ENCODE measurements around the gene ZMAT2.
"Not testable (repeated sequence)": the region's sequence is repeated elsewhere in the genome, so short reads cannot be mapped to it uniquely, and the experiment has no call there.

ZMAT2 gene, protein sequence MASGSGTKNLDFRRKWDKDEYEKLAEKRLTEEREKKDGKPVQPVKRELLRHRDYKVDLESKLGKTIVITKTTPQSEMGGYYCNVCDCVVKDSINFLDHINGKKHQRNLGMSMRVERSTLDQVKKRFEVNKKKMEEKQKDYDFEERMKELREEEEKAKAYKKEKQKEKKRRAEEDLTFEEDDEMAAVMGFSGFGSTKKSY

DNA sequence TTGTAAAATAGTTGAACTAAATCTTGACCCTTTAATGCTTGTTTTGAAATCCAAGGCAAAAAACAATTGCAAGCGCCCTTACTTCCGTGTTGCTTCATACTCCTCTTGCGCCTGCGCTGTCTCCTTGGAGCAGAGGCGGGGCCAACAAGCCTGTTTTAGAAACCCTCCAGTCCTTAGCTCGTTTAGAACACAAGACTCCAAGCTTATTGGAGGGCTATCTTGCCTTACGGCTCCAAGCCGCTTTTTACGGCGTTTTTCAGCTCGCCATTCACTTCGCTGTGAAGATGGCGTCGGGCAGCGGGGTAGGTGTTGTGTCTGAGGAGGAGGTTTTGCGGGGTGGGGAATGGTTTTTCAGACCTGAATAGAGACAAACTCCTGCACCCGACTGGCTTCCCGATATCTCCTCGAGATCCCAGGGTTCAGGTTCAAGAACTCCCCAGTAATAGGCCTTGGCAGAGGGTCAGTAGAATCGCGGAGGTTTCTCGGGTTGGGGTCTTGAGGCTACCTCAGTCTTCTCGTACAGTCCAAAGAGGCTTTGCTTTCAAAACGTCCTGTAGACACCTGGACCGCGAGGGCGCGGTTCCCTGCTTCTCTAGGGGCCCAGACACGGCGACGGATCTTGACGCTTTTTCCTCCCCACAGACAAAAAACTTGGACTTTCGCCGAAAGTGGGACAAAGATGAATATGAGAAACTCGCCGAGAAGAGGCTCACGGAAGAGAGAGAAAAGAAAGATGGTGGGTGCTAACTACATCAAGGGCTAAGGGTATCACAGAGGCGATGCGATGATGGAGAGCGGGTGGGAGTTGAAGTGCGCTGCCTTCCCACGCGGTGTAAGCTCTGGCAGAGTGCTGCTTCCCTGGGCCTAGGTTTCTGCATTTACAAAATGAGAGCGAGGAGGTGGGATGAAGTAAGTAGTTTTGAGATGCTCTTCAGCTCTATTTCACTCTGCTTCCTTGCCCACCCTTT lies at the start of gene ZMAT2:
TSS of gene ZMAT2 (plus strand) at position 271 of the 968 bp plus-strand sequence. CDS start at position 285, 14 bp downstream.
- DNase-seq (ENCODE audit: low spot score) = peak; percentile 99

DNA sequence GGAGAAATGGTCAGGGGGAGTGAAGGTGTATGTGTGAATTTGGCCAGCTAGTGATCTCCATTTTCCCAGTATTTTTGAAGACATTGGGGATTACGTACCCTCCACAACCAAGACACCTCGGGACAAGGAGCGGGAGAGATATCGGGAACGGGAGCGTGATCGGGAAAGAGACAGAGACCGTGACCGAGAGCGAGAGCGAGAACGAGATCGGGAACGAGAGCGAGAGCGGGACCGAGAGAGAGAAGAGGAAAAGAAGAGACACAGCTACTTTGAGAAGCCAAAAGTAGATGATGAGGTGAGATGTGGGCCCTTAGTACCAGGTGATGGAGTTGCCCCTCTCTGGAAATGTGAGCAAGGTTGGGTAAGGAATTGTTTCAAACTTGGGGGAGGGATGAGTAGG lies 41.4 kb upstream of the ZMAT2 start:
- no peak for DNase-seq (ENCODE audit: low spot score)

DNA sequence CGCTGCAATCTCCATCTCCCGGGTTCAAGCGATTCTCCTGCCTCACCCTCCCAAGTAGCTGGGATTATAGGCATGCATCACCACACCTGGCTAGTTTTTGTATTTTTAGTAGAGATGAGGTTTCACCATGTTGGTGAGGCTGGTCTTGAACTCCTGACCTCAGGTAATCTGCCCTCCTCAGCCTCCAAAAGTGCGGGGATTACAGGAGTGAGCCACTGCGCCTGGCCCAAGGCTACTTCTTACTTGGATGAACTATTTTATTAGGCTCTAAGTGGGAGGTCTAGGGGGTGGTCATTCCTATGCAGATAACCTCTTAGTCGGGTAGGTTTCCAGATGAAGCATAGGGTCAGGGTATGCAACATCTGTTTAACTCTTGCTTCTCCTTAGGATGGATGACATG lies 39.9 kb upstream of the ZMAT2 start:
- not testable (repeated sequence) for DNase-seq (ENCODE audit: low spot score)

DNA sequence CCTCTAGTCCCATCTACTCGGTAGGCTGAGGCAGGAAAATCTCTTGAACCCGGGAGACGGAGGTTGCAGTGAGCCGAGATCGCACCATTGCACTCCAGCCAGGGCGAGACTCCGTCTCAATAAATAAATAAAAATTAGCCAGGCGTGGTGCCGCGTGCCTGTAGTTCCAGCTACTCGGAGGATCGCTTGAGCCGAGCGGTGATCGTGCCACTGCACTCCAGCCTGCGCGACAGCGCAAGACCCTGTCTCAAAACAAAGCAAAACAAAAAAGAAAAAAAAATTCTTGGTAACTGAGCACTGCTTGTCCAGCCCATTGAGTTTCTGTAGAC lies 36.3 kb upstream of the ZMAT2 start:
- DNase-seq (ENCODE audit: low spot score) = no peak

DNA sequence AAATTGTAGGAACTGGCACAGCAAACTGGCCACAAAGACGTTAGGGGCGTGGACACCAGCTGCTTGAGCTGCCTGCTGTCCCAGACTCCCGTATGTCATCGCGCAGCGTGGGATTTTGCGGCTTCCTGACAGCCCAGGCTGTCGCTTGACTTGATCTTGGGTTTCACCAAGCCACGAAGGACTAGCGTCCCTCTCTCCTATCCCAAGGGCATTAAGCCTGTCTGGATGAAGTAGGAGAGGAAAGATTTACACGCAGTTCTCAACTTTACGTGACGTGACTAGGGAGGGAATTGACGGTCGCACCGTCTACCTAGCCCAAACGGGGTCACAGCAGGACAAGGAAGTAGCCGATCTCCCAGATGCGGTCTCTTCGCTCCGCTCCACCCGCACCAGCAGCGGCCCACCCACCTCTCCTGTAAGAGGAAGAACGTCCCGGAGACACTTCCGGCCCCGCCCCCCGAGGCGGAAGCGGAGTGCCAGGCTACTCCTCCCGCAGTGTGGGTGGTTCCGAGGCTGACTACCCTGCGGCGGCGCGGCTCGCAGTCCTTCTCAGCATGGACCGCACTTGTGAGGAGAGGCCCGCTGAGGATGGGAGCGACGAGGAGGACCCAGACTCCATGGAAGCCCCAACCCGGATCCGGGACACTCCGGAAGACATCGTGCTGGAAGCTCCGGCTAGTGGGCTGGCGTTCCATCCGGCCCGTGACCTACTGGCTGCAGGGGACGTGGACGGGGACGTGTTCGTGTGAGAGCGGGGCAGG lies 35.7 kb upstream of the ZMAT2 start, which contains the start of gene WDR55:
TSS of gene WDR55 (plus strand) at position 546 of the 761 bp plus-strand sequence. CDS start at position 555, 9 bp downstream.
- peak; percentile 95 for DNase-seq (ENCODE audit: low spot score)

DNA sequence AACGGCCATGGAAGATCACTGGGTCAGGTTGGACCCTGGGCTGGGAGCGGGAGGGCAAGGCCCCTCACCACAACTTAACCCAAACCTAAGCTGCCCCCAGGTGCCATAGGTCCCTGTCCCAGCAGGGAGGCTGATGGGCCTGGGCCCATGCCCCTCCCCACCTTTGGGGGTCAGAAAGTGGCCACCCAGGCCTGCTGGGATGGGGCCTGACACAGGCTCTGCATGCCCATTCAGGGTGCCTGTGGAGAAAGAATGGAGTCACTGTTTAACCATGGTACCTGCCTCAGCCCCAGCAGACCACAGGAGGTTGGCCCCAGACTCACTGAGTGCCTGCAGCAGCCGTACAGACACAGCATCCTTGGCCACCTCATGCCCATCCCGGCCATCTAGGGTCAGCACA lies 29.2 kb upstream of the ZMAT2 start:
- DNase-seq (ENCODE audit: low spot score) = not testable (repeated sequence)

DNA sequence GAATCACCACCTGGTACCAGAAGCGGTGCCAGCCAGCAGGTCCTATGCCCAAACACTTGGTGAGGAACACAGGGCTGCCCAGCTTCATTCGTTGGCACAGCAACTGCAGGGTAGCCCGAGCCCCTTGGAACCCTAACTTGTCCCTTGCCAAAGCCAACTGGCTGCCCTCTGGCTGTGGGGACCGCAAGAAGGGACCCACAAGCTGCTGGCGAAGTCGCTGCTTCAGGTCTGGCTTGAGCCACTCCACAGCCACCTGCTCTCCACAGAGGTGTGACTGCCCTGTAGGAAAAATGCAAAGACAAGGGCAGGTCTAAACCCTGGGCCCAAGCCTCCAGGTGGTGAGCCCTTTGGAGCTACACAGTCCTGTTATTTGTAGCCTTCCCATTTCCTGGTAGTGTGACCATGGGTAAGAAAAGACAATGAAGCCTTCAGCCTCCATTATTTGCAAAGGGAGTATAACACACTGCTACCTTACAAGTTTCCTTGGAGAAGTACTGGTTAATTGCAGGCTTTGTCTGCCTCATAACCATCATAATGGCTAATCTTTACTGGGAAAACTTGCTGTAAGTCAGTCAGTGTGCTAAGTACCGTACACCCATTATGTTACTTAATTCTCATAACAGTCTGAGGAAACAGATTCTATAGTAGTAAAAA lies 28.6 kb upstream of the ZMAT2 start:
- DNase-seq (ENCODE audit: low spot score) = no peak

DNA sequence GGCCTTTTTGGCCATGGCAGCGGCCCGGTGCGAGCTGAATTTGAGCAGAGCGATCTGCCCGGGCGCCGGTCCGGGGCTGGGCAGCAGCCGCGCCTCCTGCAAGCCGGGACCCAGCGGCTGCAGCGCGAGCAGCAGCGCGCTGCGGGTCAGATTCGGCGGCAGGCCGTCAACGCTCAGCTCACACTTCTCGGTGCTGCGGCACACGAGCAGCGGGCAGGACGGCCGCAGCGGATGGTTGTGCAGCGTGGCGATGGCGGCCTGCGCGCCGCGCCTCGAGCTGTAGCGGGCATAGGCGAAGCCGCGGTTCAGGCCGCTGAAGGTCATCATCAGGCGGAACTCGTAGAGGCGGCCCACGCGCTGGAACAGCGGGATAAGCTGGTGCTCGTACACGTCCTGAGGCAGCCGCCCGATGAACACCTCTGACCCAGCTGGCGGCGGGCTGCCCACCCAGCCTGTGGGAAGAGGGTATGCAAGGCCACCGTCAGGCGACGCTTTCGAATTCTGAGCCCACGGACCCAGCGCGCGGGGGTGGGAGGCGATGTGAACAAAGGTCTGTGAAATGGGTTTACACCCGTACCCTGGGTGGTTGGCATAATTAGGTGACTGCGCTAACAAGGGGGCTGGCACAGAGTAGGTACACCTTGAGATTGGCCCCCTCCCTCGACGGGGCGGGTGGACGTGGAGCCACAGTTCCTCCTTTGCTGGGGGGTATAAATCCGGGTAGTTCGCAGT lies 27.6 kb upstream of the ZMAT2 start:
- no peak for DNase-seq (ENCODE audit: low spot score)

DNA sequence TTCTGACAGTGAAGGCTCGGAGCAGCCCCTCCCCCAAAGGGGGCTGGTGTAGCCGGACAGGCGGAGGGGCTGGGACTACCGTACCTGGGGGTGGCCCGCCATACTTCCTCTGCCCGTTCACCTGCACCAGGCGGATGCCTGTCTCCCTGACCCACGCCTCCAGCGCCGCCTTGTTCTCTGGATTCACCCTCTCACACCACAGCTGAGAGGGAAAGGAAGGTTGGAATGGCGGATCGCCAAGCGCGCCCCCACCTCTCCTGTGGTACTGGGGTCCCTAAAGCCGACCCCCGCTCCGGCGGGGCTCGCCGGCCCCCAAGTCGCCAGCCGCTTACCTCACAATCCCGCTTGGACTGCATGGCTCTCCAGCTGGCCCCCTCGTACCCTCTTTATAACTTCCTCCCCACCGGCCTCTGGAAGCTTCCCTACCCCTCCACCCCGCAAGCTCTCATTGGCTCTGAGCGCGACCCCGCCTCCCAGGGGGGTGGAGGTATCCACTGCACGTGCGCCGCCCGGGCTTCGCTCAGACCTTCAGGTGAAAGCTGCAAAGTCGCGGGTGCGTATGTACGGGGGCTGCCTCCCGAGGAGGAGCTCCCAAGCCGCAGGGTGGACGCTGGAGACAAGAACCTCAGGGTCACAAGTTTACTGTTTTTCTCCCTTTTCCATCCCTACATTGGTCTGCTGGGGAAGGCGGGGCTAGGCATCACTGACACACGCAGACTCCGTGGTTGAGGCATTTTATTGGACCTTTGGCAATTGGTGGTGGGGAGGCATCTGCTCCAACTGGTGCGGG lies 26.9 kb upstream of the ZMAT2 start, which contains the start of gene DND1:
TSS of gene DND1 (minus strand) at position 390 of the 790 bp plus-strand sequence. CDS start at position 356, 34 bp downstream.
- DNase-seq (ENCODE audit: low spot score) = no peak

DNA sequence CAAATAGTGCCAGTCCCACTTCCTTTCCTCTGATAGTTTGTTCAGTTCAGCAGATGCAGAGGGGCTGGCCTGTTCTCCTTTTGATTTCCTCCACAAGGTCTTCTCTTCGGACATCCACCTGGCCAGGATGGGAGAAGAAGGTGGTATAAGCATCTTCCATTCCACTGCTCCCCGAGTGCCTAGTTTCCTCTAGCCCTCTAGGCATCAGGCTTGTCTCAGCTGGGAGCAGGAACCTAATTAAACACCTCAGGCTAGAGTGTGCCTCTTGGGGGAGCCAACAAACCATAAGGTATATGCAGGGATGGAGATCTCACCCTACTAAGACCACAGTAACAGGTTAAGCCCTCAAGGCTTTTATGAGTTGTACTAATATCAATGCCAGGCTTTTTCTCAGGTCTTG lies 26.0 kb upstream of the ZMAT2 start:
- no peak for DNase-seq (ENCODE audit: low spot score)

DNA sequence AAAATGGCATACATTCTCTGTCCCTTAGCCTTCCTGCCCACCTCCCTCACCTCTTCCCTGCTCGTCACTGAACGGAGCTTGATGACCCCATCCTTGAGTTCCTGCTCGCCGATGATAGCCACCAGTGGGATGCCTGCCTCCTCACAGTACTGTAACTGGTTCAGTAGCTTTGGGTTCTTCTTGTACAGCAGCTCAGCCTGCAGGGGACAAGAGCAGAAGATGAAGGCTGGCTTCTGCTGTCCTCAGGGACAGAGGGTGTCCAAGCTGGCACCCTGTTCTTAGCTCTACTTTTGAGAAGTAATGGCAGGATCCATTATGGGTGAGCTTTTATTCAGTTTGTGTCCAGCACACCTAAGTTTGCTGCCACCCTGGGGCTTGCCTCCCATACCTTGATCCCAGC lies 25.6 kb upstream of the ZMAT2 start:
- DNase-seq (ENCODE audit: low spot score) = no peak

DNA sequence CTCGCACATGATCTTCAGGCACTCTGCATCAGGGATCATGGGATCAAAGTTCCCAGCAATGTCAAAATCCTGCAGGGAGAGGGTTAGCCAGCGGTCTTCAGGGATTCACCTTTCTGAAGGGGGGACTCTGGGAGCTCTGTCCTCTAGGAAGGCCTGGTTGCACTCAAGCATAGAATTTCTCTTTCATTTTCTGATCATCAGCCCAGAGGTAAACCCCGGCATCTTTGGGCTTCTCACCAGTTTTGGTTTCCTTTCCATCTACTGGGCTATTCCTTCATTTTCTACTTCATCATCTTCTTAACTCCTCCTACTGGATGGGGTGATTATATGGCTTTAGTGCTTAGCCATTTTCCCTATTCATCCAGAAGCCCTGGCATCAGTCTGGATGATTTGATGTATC lies 22.3 kb upstream of the ZMAT2 start:
- DNase-seq (ENCODE audit: low spot score) = no peak

DNA sequence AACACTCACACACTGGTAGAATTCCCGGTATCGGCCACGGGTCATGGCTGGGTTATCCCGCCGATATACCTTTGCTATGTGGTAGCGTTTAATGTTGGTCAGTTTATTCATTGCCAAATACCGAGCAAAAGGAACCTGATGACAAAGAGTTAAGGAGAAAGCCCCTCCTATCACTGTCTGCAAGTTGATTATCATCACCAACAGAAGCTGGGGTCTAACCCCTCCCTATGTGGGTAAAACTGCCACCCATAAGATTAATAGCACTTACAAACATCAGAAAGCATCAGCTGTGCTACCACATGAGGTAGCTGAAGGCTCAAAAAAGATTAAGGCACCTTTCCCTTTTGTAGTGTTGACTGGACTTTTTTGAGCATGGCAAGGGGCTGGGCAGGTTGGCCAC lies 21.3 kb upstream of the ZMAT2 start:
- DNase-seq (ENCODE audit: low spot score) = no peak

DNA sequence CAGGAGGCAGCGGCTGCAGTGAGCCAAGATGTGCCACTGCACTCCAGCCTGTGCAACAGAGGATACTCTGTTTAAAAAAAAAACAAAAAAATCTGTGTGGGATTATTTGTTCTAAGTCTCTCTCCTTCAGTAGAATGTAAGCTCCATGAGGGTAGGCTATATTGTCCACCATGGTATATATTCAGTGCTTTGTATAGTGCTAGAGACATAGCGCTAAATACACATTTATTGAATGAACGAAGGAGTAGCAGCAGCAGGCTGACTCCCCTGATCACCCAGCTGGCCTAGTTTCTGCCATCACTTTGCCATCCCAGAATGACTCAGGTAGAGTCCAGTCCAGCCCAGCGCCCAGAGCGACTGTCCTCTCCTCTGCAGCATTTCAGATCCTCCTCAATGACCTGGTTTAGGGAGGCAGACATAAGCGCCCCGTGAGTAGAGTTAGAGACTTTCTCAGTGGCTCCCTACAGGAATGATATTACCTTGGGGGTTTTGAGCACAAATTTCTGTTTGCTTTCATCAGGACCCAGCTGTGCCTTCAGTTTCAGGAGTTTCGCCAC lies 9.8 kb upstream of the ZMAT2 start:
- DNase-seq (ENCODE audit: low spot score) = no peak

DNA sequence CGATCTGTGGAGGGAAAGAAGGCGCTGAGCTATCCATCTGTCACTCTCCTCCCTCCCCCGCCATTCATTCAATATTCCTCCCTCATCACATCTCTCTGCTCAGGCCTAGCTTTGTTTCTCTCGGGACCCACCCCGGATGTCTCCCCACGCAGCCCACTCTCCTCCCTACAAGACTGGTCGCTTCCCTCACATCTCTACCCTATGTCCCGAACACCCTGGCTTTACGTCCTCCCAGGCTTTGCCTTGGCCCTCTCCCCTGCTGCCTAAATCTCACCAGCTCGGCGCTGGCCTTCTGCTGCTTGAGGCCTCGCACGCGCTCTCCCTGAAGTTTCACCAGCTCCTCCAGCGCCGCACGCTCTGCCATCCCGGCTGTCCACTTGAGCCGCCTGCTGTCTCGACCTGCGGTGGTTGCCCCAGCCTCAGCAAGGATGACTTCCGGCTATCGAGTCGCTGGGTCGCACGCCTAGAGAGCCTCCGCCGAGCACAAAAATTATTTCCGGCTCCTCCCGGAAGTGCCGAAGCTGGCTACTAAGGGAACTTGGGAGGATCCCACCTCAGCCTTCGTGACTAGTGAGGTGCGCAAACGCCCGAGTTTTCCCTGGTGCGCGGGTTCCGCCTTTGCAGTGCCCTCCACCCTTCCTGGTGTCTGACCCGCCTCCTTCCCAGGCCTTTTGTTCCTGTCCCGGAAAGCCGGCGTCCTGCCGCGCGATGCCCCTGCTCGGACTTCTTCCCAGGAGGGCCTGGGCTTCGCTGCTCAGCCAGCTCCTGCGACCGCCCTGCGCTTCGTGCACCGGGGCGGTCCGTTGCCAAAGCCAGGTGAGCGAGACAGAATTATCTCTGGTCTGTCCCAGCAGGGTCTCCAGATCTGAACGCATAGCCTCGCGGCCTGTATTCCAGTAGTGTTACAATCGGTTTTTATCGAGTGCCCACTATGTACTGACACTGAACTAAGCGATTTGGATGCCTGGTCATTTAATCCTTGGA lies 9.0 kb upstream of the ZMAT2 start, which contains the start of the genes HARS1 and HARS2:
TSS of gene HARS1 (minus strand) at position 430 of the 984 bp plus-strand sequence. CDS start at position 364, 66 bp downstream.
TSS of gene HARS2 (plus strand) at position 515 of the 984 bp plus-strand sequence. CDS start at position 709, 194 bp downstream.
- peak; percentile 90 for DNase-seq (ENCODE audit: low spot score)

DNA sequence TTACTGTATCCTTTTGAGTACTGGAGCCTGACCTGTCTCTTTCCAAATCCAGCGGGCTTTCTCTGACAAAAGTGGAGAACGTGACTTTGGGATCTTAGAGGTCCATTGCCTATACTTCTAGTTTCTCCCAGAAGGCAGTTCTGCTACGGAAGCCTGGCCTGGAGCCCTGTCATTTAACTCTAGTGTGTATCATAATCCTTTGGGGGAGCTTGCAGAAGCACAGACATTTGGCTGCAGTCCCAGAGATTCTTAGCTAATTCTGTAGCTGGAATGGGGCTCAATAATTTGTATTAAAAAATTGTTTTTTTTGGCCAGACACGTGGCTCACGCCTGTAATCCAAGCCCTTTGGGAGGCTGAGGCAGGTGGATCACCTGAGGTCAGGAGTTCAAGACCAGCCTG lies 6.0 kb upstream of the ZMAT2 start:
- DNase-seq (ENCODE audit: low spot score) = no peak

DNA sequence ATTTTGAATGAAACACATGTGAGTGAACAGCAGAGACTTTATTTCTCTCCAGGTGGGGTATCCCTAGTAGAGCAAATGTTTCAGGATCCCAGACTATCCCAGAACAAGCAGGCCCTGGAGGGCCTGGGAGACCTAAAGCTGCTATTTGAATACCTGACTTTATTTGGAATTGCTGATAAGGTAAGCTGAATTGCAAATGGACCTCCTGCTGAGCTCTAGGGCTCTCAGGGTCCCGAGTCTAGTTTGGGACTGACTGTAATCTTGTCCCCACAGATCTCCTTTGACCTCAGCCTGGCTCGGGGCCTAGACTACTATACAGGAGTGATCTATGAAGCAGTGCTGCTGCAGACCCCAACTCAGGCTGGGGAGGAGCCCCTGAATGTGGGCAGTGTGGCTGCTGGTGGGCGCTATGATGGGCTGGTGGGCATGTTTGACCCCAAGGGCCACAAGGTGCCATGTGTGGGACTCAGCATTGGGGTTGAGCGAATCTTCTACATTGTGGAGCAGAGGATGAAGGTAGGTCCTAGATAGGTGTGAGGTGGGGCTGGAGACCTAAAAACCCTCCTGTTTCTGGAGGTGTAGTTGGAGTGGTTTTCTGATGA lies 3.3 kb upstream of the ZMAT2 start:
- no peak for DNase-seq (ENCODE audit: low spot score)

DNA sequence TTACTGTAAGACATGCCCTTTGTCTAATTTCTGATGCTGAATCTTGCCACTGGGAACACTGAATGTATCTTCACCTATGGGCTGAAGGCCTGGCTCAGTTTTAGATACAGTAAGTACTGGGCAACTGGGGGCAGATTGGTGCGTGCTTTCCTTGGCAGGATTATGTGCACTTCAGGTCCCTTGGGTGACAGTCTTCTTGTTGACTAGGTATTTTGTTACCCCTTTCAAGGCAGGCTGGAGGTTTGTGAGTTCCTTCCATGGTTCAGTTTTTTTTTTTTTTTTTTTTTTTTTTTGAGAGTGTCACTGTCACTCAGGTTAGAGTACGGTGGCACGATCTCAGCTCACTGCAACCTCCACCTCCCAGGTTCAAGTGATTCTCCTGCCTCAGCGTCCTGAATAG lies 7.6 kb downstream of the ZMAT2 start:
- no peak for DNase-seq (ENCODE audit: low spot score)

Data from putamen (tissue), 1 donor.